IPS-18c (cell line): ENCODE results near the gene AGBL1.
"Not testable (repeated sequence)": the region's sequence is repeated elsewhere in the genome, so short reads cannot be mapped to it uniquely, and the experiment has no call there.

Source experiments
- H3K4me3 ChIP-seq: 2 replicates; pipeline ENCODE4 v1.7.0; 2013; ENCODE audit warnings: low read depth, mild to moderate bottlenecking, low read length, moderate library complexity; ENCODE audit not compliant: insufficient read depth
- H3K9me3 ChIP-seq: one replicate; pipeline ENCODE4 v1.6.1; 2013; ENCODE audit warnings: mild to moderate bottlenecking, low read length, moderate library complexity; ENCODE audit not compliant: control insufficient read depth, insufficient read depth

Gene AGBL1

GRCh38 chr15:86961669-86962068 is 882.0 kb downstream of the AGBL1 start:
- no peak overlapping the region for H3K4me3 ChIP-seq

GRCh38 chr15:86964271-86964670 is 884.6 kb downstream of the AGBL1 start:
- Histone ChIP-seq H3K9me3 (no peaks in the 10 kb centered on the region), H3K4me3 (no peak overlapping the region)

More at GRCh38 chr15:86961669-86962068, 882.0 kb downstream of the AGBL1 start:
- H3K9me3 ChIP-seq: no peaks in the 10 kb centered on the region

GRCh38 chr15:86968244-86968643 is 888.6 kb downstream of the AGBL1 start:
- Histone ChIP-seq H3K4me3 (no peak overlapping the region), H3K9me3 (no peaks in the 10 kb centered on the region)

- Histone ChIP-seq H3K4me3 (no peak overlapping the region), H3K9me3 (no peaks in the 10 kb centered on the region)
Observed at GRCh38 chr15:86969364-86969763, 889.7 kb downstream of the AGBL1 start.

GRCh38 chr15:86973284-86973844 is 893.7 kb downstream of the AGBL1 start:
- H3K9me3 ChIP-seq: no peaks in the 10 kb centered on the region
- H3K4me3 ChIP-seq: no peak overlapping the region

- H3K9me3 ChIP-seq: no peaks in the 10 kb centered on the region
- H3K4me3 ChIP-seq: no peak overlapping the region
Observed at GRCh38 chr15:86988033-86988432, 908.4 kb downstream of the AGBL1 start.

- H3K4me3 ChIP-seq: no peak overlapping the region
Observed at GRCh38 chr15:87021751-87022150, 942.1 kb downstream of the AGBL1 start.

GRCh38 chr15:87031540-87032230 is 952.0 kb downstream of the AGBL1 start:
- Histone ChIP-seq H3K9me3 (no peaks in the 10 kb centered on the region), H3K4me3 (no peak overlapping the region)

More at GRCh38 chr15:87021751-87022150, 942.1 kb downstream of the AGBL1 start:
- H3K9me3 ChIP-seq: no peaks in the 10 kb centered on the region

- no peak overlapping the region for H3K4me3 ChIP-seq
- H3K9me3 ChIP-seq: no peaks in the 10 kb centered on the region
Observed at GRCh38 chr15:87032295-87032694, 952.6 kb downstream of the AGBL1 start.

- no peak overlapping the region for H3K4me3 ChIP-seq
- H3K9me3 ChIP-seq: no peaks in the 10 kb centered on the region
Observed at GRCh38 chr15:87033056-87033455, 953.4 kb downstream of the AGBL1 start.

GRCh38 chr15:87034886-87035285 is 955.2 kb downstream of the AGBL1 start:
- Histone ChIP-seq H3K9me3 (no peaks in the 10 kb centered on the region), H3K4me3 (no peak overlapping the region)

- H3K4me3 ChIP-seq: no peak overlapping the region
- H3K9me3 ChIP-seq: no peaks in the 10 kb centered on the region
Observed at GRCh38 chr15:87038404-87038803, 958.7 kb downstream of the AGBL1 start.

- H3K4me3 ChIP-seq, H3K9me3 ChIP-seq: not testable (repeated sequence)
Observed at GRCh38 chr15:87042619-87043018, 962.9 kb downstream of the AGBL1 start.

- no peak overlapping the region for H3K4me3 ChIP-seq
- no peaks in the 10 kb centered on the region for H3K9me3 ChIP-seq
Observed at GRCh38 chr15:87045746-87046145, 966.1 kb downstream of the AGBL1 start.

- no peaks in the 10 kb centered on the region for H3K9me3 ChIP-seq
- no peak overlapping the region for H3K4me3 ChIP-seq
Observed at GRCh38 chr15:87047203-87047965, 967.7 kb downstream of the AGBL1 start.
